K562 (cell line): ENCODE data around the gene SLC9A7. TPM values are rescaled to one million over a fixed set of nuclear protein-coding genes. Genes with fewer than 3 reads are reported as not detected.

Source experiments
- ATAC-seq: fragments of 200-7000 bp; cut with Tn5 transposase; 3 replicates; pipeline ENCODE4 v1.9.1; 2020; ENCODE audit warnings: moderate library complexity
- BruUV-seq: library from RNA; stranded (reverse); fragments of 400-500 nt; replicated peaks from 2 replicates; lab custom pipeline; 2021; lab: Mats Ljungman, UMichigan
- CTCF ChIA-PET: fragments of 300-600 bp; formaldehyde crosslinking; extraction: SDS; loops from one replicate; lab custom pipeline; 2021; ENCODE audit warnings: low intra/inter-chr PET ratio; lab: Yijun Ruan, JAX
- POLR2A ChIA-PET: fragments of 300-600, 350-650 bp; sonication (Branson Sonifier 250); formaldehyde crosslinking; extraction: SDS; loops from one replicate; lab custom pipeline; 2021; ENCODE audit warnings: antibody characterized with exemption, inconsistent platforms; lab: Yijun Ruan, JAX
- DNase-seq, 4 experiments: peaks; one replicate each; pipeline versions ENCODE4 v3.0.0 to v3.0.0-alpha.2; 2011 to 2018; ENCODE audit warnings: low spot score in 3 of 4, mixed read lengths in 3 of 4; ENCODE audit errors: extremely low read depth in 1 of 4
- FAIRE-seq: peaks from 2 replicates; lab custom pipeline; 2011; peaks lifted over from hg19 to GRCh38; lab: Jason Lieb, UNC
- H2AFZ ChIP-seq: 2 replicates; pipeline ENCODE4 v1.6.0; 2011; ENCODE audit warnings: low read depth, low read length, control low read depth, inconsistent platforms
- H3K27ac ChIP-seq: fragments of 200-600 bp; 3 replicates; pipeline ENCODE4 v1.8.0; 2011; ENCODE audit warnings: low read depth, mild to moderate bottlenecking, control low read depth, inconsistent platforms, low read length, moderate library complexity, mixed read lengths; ENCODE audit errors: extremely low read depth
- H3K27me3 ChIP-seq, 2 experiments: fragments of 300-600 bp in 1 of 2; 2 replicates in 1 of 2; 3 replicates in 1 of 2; pipeline versions ENCODE4 v1.6.0 to v1.8.0; 2011; ENCODE audit warnings: inconsistent platforms in 2 of 2, low read length in 2 of 2, mild to moderate bottlenecking in 1 of 2, mixed read lengths in 1 of 2, moderate library complexity in 1 of 2; ENCODE audit not compliant: control insufficient read depth in 2 of 2, insufficient read depth in 2 of 2
- H3K36me3 ChIP-seq: fragments of 300-600 bp; 3 replicates; pipeline ENCODE4 v1.8.0; 2011; ENCODE audit warnings: mild to moderate bottlenecking, low read length, inconsistent platforms; ENCODE audit not compliant: control insufficient read depth, insufficient read depth
- H3K4me1 ChIP-seq, 2 experiments: fragments of 200-600 bp in 1 of 2; replicated peaks in 1 of 2; 2 replicates in 1 of 2; 3 replicates in 1 of 2; pipeline versions ENCODE4 v1.5.1 to v1.8.0; 2011; ENCODE audit warnings: inconsistent platforms in 2 of 2, low read length in 2 of 2, mild to moderate bottlenecking in 1 of 2, mixed read lengths in 1 of 2, moderate library complexity in 1 of 2; ENCODE audit not compliant: control insufficient read depth in 2 of 2, insufficient read depth in 2 of 2
- H3K4me2 ChIP-seq: 2 replicates; pipeline ENCODE4 v1.6.1; 2011; ENCODE audit warnings: low read length, control low read depth, inconsistent platforms, mixed read lengths; ENCODE audit not compliant: insufficient read depth
- H3K4me3 ChIP-seq: fragments of 200-600 bp; sonication (generic), shearing (Covaris generic); 2 replicates; pipeline ENCODE4 v1.5.1; 2016; ENCODE audit warnings: control low read depth, inconsistent platforms
- H3K79me2 ChIP-seq: fragments of 200-600 bp; 3 replicates; pipeline ENCODE4 v1.8.0; 2011; ENCODE audit warnings: low read length, inconsistent platforms; ENCODE audit not compliant: control insufficient read depth, insufficient read depth
- H3K9ac ChIP-seq, 2 experiments: 2 replicates each; pipeline versions ENCODE4 v1.6.0 to v1.6.1; 2011; ENCODE audit warnings: low read depth in 2 of 2, low read length in 2 of 2, control low read depth in 1 of 2, inconsistent platforms in 1 of 2, mild to moderate bottlenecking in 1 of 2, mixed read lengths in 1 of 2; ENCODE audit not compliant: insufficient read depth in 1 of 2
- H3K9me1 ChIP-seq: one replicate; pipeline ENCODE4 v1.6.0; 2011; ENCODE audit warnings: inconsistent platforms, mild to moderate bottlenecking, low read length, moderate library complexity; ENCODE audit not compliant: control insufficient read depth, insufficient read depth
- H3K9me3 ChIP-seq: replicated peaks from 2 replicates; pipeline ENCODE4 v1.5.1; 2011; ENCODE audit warnings: low read depth, low read length, inconsistent platforms; ENCODE audit not compliant: control insufficient read depth, insufficient read depth
- H4K20me1 ChIP-seq: replicated peaks from 2 replicates; pipeline ENCODE4 v1.6.1; 2011; ENCODE audit warnings: low read length, inconsistent platforms, mixed read lengths; ENCODE audit not compliant: control insufficient read depth, insufficient read depth
- CHCHD3 ChIP-seq: fragments of 250-450 bp; sonication (Bioruptor Pico); IDR thresholded peaks from 2 replicates; pipeline ENCODE4 v2.1.2; 2022; ENCODE audit warnings: mild to moderate bottlenecking
- NFIC ChIP-seq: fragments of 450-650 bp; IDR thresholded peaks from 2 replicates; pipeline ENCODE4 v1.6.1; 2017; ENCODE audit warnings: mild to moderate bottlenecking, inconsistent platforms
- RAD21 ChIP-seq, 2 experiments: fragments of 250-450 bp in 1 of 2; fragments of 450-650 bp in 1 of 2; sonication (Bioruptor Pico) in 1 of 2; formaldehyde crosslinking in 1 of 2; IDR thresholded peaks in 1 of 2; conservative IDR thresholded peaks in 1 of 2; 2 replicates each; pipeline versions ENCODE4 v1.4.0 to v1.8.0; 2020 to 2022; ENCODE audit warnings: mild to moderate bottlenecking in 2 of 2, moderate library complexity in 1 of 2
- RCOR1 ChIP-seq, 2 experiments: IDR thresholded peaks; 2 replicates each; pipeline ENCODE4 v1.6.1; 2012; ENCODE audit warnings: low read depth in 2 of 2, low read length in 2 of 2, borderline replicate concordance in 1 of 2, improper control_type of control experiment in 1 of 2
- WGBS: fragments of 100-300 bp; shearing (Covaris generic); methylation state at CpG from one replicate; pipeline ENCODE4 v1.1.6; 2016; ENCODE audit warnings: low coverage, mixed read lengths; ENCODE audit not compliant: insufficient coverage; ENCODE audit errors: missing lambda C conversion rate; 5-methylcytosine and 5-hydroxymethylcytosine counted together
- in situ Hi-C: fragments of 300-500 bp; cut with MboI; formaldehyde crosslinking; loops from 4 replicates; pipeline ENCODE4 v1.15.0; 2018; ENCODE audit warnings: inconsistent platforms, mixed read lengths
- intact Hi-C: fragments of 100-400 bp; cut with micrococcal nuclease; formaldehyde crosslinking; loops from 2 replicates; pipeline ENCODE4 v1.14.2; 2022
- polyA plus RNA-seq, 8 experiments: library from polyadenylated mRNA; depleted of rRNA in 4 of 8; stranded (reverse) in 5 of 8; unstranded in 3 of 8; fragments of >200 nt; fragmentation: Nextera tagmentation in 2 of 8; fragmentation: Illumina TruSeq in 1 of 8; extraction: Ambion mirVana in 2 of 8; extraction: Trizol in 1 of 8; gene quantifications; 2 replicates each; pipeline versions ENCODE4 v1.2.1 to v1.2.3, GENCODE V29; 2011 to 2014; ENCODE audit warnings: inconsistent platforms in 1 of 8, missing spikeins in 1 of 8
- total RNA-seq, 7 experiments: library from RNA; depleted of rRNA in 6 of 7; stranded (reverse); fragments of >200 nt in 6 of 7; fragmentation: Illumina TruSeq in 2 of 7; extraction: Trizol in 2 of 7; gene quantifications; 2 replicates each; pipeline versions ENCODE4 v1.2.1 to v1.2.3, GENCODE V29; 2011 to 2021; ENCODE audit warnings: low replicate concordance in 1 of 7
- TF ChIP-seq, protein P1 (sequence below), 2 experiments: fragments of 450-650 bp; formaldehyde crosslinking in 1 of 2; IDR thresholded peaks; 2 replicates each; pipeline versions ENCODE4 v1.4.0 to v1.6.1; 2014 to 2020; ENCODE audit warnings: mild to moderate bottlenecking in 2 of 2, borderline replicate concordance in 1 of 2, low read depth in 1 of 2

The SLC9A7 gene
- total and polyA plus RNA-seq, 9 of the 15 experiments (the other 6 are each of a cell fraction or from before 2014, with no cell fraction given), result 0.04 to 0.13 (median 0.09) TPM; not detected in 5

- under 1% methylated on average over 10 of the region's 10 CpGs for WGBS
- no peaks in the 10 kb centered on the region for H3K36me3 ChIP-seq
- BruUV-seq, result no TSS peak
- no peaks in the 10 kb centered on the region for H3K9me3 ChIP-seq
- no peaks in the 10 kb centered on the region for H3K79me2 ChIP-seq
- H2AFZ ChIP-seq, result no peak overlapping the region
- no peaks in the 10 kb centered on the region for H3K27me3 ChIP-seq
- in situ Hi-C loops (no loop called here), intact Hi-C loops (no loop called here)
- ChIA-PET CTCF (no interaction called here), POLR2A (no interaction called here)
- no peak overlapping the region for H3K4me3 ChIP-seq
- no peaks in the 10 kb centered on the region for H3K4me1 ChIP-seq
- no peak for DNase-seq
- no peak for ATAC-seq
- FAIRE-seq, result no peak
- H3K9me1 ChIP-seq, result no peaks in the 10 kb centered on the region
- TF ChIP-seq RCOR1 (IDR thresholded peaks at IDR 0.05; ENCODE audit: borderline replicate concordance in 1 of 2, low read depth in 2 of 2, low read length in 2 of 2) (peak in 1 of 2 experiments; percentile 39; a peak in 1 of 4 replicates), CHCHD3 (CRISPR knock-in tag) (no peak)
- no peak overlapping the region for H3K9ac ChIP-seq
- H4K20me1 ChIP-seq, result no peaks in the 10 kb centered on the region
- no peak overlapping the region for H3K27ac ChIP-seq
- H3K4me2 ChIP-seq, result no peak overlapping the region
Measured at GRCh38 chrX:46662188-46662958, 96.5 kb downstream of the SLC9A7 start.

DNA sequence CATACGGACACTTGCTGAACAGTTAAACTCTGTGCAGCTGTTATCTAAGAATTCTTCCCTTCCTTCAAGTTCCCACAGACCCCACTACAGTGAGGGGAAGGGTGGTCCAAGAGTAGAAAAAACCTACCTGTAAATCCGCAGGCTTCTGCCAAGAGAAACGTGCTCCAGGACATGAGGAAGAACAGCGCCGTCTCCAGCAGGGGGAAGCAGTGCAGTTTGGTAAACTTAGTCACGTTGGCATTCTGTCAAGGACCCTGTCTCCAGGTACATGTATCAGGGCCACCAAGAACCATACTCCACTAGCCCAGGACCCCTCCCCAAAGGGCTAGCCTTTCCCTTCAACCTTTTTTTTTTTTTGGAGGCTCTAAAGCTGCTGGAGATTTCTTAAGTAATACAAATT is 105.4 kb downstream of the SLC9A7 start:
- Histone ChIP-seq H3K79me2 (no peaks in the 10 kb centered on the region), H3K4me1 (no peaks in the 10 kb centered on the region), H3K9me3 (no peaks in the 10 kb centered on the region), H3K4me3 (no peak overlapping the region), H3K36me3 (no peaks in the 10 kb centered on the region), H3K4me2 (no peak overlapping the region), H3K27ac (no peak overlapping the region), H3K27me3 (no peaks in the 10 kb centered on the region), H4K20me1 (no peaks in the 10 kb centered on the region), H3K9me1 (no peaks in the 10 kb centered on the region), H2AFZ (no peak overlapping the region), H3K9ac (no peak overlapping the region)
- ChIA-PET POLR2A (no interaction called here), CTCF (interaction anchor here (0.7 kb wide), 1 partner anchor 1373 kb away, joined by 3 read pairs; no protein-coding TSS in a partner anchor)
- FAIRE-seq (no peak), ATAC-seq (peak; percentile 53; the same call in 2 of the 3 replicates), DNase-seq (peak in 2 of 4 experiments; percentile 7 to 29)
- WGBS, result 0% methylated on average over 6 of the region's 6 CpGs
- in situ Hi-C loops (no loop called here), intact Hi-C loops (no loop called here)
- BruUV-seq, result no TSS peak
- TF ChIP-seq NFIC, result peak; percentile 31
- TF ChIP-seq, protein P1, sequence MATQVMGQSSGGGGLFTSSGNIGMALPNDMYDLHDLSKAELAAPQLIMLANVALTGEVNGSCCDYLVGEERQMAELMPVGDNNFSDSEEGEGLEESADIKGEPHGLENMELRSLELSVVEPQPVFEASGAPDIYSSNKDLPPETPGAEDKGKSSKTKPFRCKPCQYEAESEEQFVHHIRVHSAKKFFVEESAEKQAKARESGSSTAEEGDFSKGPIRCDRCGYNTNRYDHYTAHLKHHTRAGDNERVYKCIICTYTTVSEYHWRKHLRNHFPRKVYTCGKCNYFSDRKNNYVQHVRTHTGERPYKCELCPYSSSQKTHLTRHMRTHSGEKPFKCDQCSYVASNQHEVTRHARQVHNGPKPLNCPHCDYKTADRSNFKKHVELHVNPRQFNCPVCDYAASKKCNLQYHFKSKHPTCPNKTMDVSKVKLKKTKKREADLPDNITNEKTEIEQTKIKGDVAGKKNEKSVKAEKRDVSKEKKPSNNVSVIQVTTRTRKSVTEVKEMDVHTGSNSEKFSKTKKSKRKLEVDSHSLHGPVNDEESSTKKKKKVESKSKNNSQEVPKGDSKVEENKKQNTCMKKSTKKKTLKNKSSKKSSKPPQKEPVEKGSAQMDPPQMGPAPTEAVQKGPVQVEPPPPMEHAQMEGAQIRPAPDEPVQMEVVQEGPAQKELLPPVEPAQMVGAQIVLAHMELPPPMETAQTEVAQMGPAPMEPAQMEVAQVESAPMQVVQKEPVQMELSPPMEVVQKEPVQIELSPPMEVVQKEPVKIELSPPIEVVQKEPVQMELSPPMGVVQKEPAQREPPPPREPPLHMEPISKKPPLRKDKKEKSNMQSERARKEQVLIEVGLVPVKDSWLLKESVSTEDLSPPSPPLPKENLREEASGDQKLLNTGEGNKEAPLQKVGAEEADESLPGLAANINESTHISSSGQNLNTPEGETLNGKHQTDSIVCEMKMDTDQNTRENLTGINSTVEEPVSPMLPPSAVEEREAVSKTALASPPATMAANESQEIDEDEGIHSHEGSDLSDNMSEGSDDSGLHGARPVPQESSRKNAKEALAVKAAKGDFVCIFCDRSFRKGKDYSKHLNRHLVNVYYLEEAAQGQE (IDR thresholded peaks at IDR 0.05; ENCODE audit: borderline replicate concordance), result peak; percentile 19; the same call in 1 of the 2 replicates
- TF ChIP-seq, protein P1 (CRISPR knock-in tag; IDR thresholded peaks at IDR 0.05; ENCODE audit: low read depth), result no peak
- peak in 1 of 2 experiments; percentile 9; a peak in 1 of 4 replicates for TF ChIP-seq RAD21 (CRISPR knock-in tag; conservative IDR thresholded peaks at IDR 0.05 in 1 of 2, IDR thresholded peaks at IDR 0.05 in 1 of 2)
